ENCODE measurements around the gene DISC1.

DNA sequence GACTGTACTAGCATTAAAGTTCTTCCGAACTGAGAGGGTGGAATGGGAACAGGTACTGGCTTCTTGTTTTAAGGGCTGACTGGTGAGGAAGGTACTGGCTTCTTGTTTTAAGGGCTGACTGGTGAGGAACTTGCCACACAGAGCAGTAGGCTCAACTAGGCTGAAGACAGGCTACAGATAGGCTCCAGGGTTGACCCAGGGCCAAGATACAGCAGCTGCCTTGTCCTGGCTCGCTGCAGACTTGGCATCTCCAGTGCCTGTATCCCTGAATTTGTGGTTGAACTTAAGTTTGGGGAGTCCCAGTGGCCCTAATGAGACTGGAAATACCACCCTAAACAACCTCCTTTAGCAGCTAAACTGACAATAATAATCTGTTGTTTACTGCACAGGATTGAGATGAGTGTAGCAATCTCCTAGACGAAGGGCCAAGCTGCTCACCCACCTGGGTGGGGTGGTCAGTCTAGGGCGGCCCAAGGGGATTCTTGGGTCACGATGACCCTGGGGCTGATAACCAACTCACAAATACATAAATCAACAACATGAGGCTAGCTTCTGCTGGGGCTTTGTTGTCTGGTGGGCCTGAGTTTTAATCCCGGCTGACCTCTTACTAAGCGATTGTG is 227.1 kb downstream of the DISC1 start:
- TF ChIP-seq POLR2AphosphoS5 (IDR thresholded peaks at IDR 0.05; ENCODE audit: low read depth, low read length) (no peak), TAF1 (IDR thresholded peaks at IDR 0.05; ENCODE audit: low read depth, low read length) (no peak), POLR2A (IDR thresholded peaks at IDR 0.05; ENCODE audit: low read depth, low read length) (no peak), SPI1 (IDR thresholded peaks at IDR 0.05; ENCODE audit: low read depth, low read length) (no peak), POU2F2 (IDR thresholded peaks at IDR 0.05; ENCODE audit: low read depth, low read length) (no peak)

All from GM12891 (cell line).